GM23248 (cell line): ENCODE results near the gene ZNF500. TPM values are rescaled to one million over a fixed set of nuclear protein-coding genes. Genes with fewer than 3 reads are reported as not detected.

Source experiments
- DNase-seq: peaks from one replicate; pipeline ENCODE4 v3.0.0-alpha.2; 2015
- H2AFZ ChIP-seq: fragments of 200-600 bp; sonication (generic); 2 replicates; pipeline ENCODE4 v1.6.1; 2016; ENCODE audit warnings: antibody characterized with exemption
- H3F3A ChIP-seq: fragments of 200-600 bp; sonication (generic); 2 replicates; pipeline ENCODE4 v1.6.1; 2016; ENCODE audit warnings: mild to moderate bottlenecking, antibody characterized with exemption, mixed run types; ENCODE audit not compliant: insufficient read depth
- H3K27ac ChIP-seq: fragments of 200-600 bp; sonication (generic); 2 replicates; pipeline ENCODE4 v1.5.1; 2016; ENCODE audit warnings: mild to moderate bottlenecking
- H3K27me3 ChIP-seq: fragments of 200-600 bp; sonication (generic); replicated peaks from 2 replicates; pipeline ENCODE4 v1.6.1; 2016; ENCODE audit warnings: mild to moderate bottlenecking; ENCODE audit not compliant: insufficient read depth
- H3K36me3 ChIP-seq: fragments of 200-600 bp; sonication (generic); 2 replicates; pipeline ENCODE4 v1.6.1; 2016; ENCODE audit warnings: low read depth, mild to moderate bottlenecking
- H3K4me1 ChIP-seq: fragments of 200-600 bp; sonication (generic); 2 replicates; pipeline ENCODE4 v1.6.1; 2016; ENCODE audit warnings: mild to moderate bottlenecking; ENCODE audit not compliant: insufficient read depth
- H3K4me2 ChIP-seq: fragments of 200-600 bp; sonication (generic); one replicate; pipeline ENCODE4 v1.6.1; 2016; ENCODE audit warnings: mild to moderate bottlenecking; ENCODE audit not compliant: unreplicated experiment
- H3K4me3 ChIP-seq: fragments of 200-600 bp; sonication (generic); 2 replicates; pipeline ENCODE4 v1.5.1; 2016; ENCODE audit warnings: mild to moderate bottlenecking
- H3K79me2 ChIP-seq: fragments of 200-600 bp; sonication (generic); 2 replicates; pipeline ENCODE4 v1.6.1; 2016; ENCODE audit warnings: mild to moderate bottlenecking; ENCODE audit not compliant: insufficient read depth
- H3K9ac ChIP-seq: fragments of 200-600 bp; sonication (generic); 2 replicates; pipeline ENCODE4 v1.6.1; 2016; ENCODE audit warnings: mild to moderate bottlenecking
- H3K9me2 ChIP-seq: fragments of 200-600 bp; sonication (generic); 2 replicates; pipeline ENCODE4 v1.6.1; 2016; ENCODE audit warnings: mixed run types, mild to moderate bottlenecking, moderate library complexity; ENCODE audit not compliant: insufficient read depth
- H3K9me3 ChIP-seq: fragments of 200-600 bp; sonication (generic); one replicate; pipeline ENCODE4 v1.6.1; 2017; ENCODE audit warnings: low read depth
- H4K20me1 ChIP-seq: fragments of 200-600 bp; sonication (generic); 2 replicates; pipeline ENCODE4 v1.6.0; 2016; ENCODE audit not compliant: insufficient read depth
- EZH2 ChIP-seq: fragments of 200-600 bp; sonication (generic); IDR thresholded peaks from 2 replicates; pipeline ENCODE4 v1.6.1; 2018; ENCODE audit warnings: antibody characterized with exemption, mild to moderate bottlenecking; ENCODE audit not compliant: insufficient read depth, poor library complexity, severe bottlenecking
- EZH2phosphoT487 ChIP-seq: fragments of 200-600 bp; sonication (generic); IDR thresholded peaks from 2 replicates; pipeline ENCODE4 v1.6.1; 2018; ENCODE audit warnings: antibody characterized with exemption, moderate library complexity, mild to moderate bottlenecking, low read depth; ENCODE audit not compliant: insufficient read depth
- WGBS, 2 experiments: methylation state at CpG; one replicate each; pipeline ENCODE4 v1.1.6; 2015 to 2017; ENCODE audit warnings: low lambda C conversion rate in 2 of 2, low coverage in 1 of 2; ENCODE audit errors: missing lambda C conversion rate in 2 of 2; 5-methylcytosine and 5-hydroxymethylcytosine counted together
- in situ Hi-C: fragments of 300-500 bp; cut with MboI; formaldehyde crosslinking; loops from 2 replicates; pipeline ENCODE4 v1.15.0; 2020
- polyA plus RNA-seq: library from polyadenylated mRNA; unstranded; fragments of >200 nt; fragmentation: Nextera tagmentation; extraction: Ambion mirVana; gene quantifications from 2 replicates; pipeline ENCODE4 v1.2.1, GENCODE V29; 2016
- total RNA-seq: library from RNA; depleted of rRNA; stranded (reverse); fragments of >200 nt; shearing (Covaris generic); gene quantifications from 2 replicates; pipeline ENCODE4 v1.2.3, GENCODE V29; 2014

ZNF500 gene
- total and polyA plus RNA-seq, 2 experiments from 2014 or later = 7.4 to 12.3 TPM

- DNase-seq = peak; percentile 25
- H3K4me2 ChIP-seq = no peak overlapping the region
- H3K4me3 ChIP-seq = no peak overlapping the region
- H3K79me2 ChIP-seq = no peaks in the 10 kb centered on the region
- TF ChIP-seq EZH2phosphoT487 (no peak), EZH2 (no peak)
- no peaks in the 10 kb centered on the region for H3K27me3 ChIP-seq
- no peaks in the 10 kb centered on the region for H3F3A ChIP-seq
- no peak overlapping the region for H2AFZ ChIP-seq
- no peaks in the 10 kb centered on the region for H3K36me3 ChIP-seq
- H3K9me2 ChIP-seq = no peaks in the 10 kb centered on the region
- H3K9ac ChIP-seq = no peak overlapping the region
- H3K9me3 ChIP-seq = no peaks in the 10 kb centered on the region
- no peaks in the 10 kb centered on the region for H4K20me1 ChIP-seq
- 29 to 34% methylated on average over 15 of the region's 15 CpGs for whole genome bisulfite sequencing, 2 experiments
- in situ Hi-C loops = no loop called here
- no peak overlapping the region for H3K27ac ChIP-seq
- no peaks in the 10 kb centered on the region for H3K4me1 ChIP-seq
These were observed 19.9 kb downstream of the ZNF500 start for GRCh38 chr16:4746991-4747574.

DNA sequence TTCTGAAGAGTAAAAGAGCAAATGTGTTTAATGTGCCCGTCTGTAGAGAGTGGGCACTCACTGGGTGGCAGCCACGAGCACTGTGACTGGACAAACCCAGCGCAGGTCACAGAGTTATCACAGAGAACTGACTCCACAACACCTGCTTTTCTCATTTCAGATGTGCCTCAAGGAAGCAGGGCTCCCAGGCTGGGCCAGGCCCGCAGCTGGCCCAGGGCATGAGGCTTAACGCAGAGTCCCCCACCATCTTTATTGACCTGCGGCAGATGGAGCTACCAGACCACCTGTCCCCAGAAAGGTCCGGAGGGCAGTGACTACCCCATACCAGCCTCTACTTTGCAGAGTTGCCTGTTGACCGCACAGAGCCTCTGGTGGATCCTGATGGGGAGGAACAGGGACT lies 20.7 kb downstream of the ZNF500 start:
- Histone ChIP-seq H3K79me2 (no peaks in the 10 kb centered on the region), H3K9me2 (no peaks in the 10 kb centered on the region), H3K4me2 (no peak overlapping the region), H3K9ac (no peak overlapping the region), H3K27me3 (no peaks in the 10 kb centered on the region), H3K4me1 (no peaks in the 10 kb centered on the region), H3K9me3 (no peaks in the 10 kb centered on the region), H2AFZ (no peak overlapping the region), H3K27ac (no peak overlapping the region), H3F3A (no peaks in the 10 kb centered on the region), H3K36me3 (no peaks in the 10 kb centered on the region), H3K4me3 (no peak overlapping the region), H4K20me1 (no peaks in the 10 kb centered on the region)
- in situ Hi-C loops = no loop called here
- no peak for DNase-seq
- 80 to 81% methylated on average over 8 of the region's 8 CpGs for WGBS, 2 experiments
- TF ChIP-seq EZH2phosphoT487 (no peak), EZH2 (no peak)

- Histone ChIP-seq H3K4me1 (no peaks in the 10 kb centered on the region), H3K79me2 (no peaks in the 10 kb centered on the region), H3F3A (no peaks in the 10 kb centered on the region), H3K9me2 (no peaks in the 10 kb centered on the region), H3K9ac (no peak overlapping the region), H2AFZ (no peak overlapping the region), H3K36me3 (no peaks in the 10 kb centered on the region), H3K27me3 (no peaks in the 10 kb centered on the region), H4K20me1 (no peaks in the 10 kb centered on the region), H3K4me2 (no peak overlapping the region), H3K4me3 (no peak overlapping the region), H3K27ac (no peak overlapping the region), H3K9me3 (no peaks in the 10 kb centered on the region)
- DNase-seq = no peak
- 82 to 85% methylated on average over 3 of the region's 3 CpGs for WGBS, 2 experiments
- TF ChIP-seq EZH2phosphoT487 (no peak), EZH2 (no peak)
- in situ Hi-C loops = no loop called here
These were observed 21.7 kb downstream of the ZNF500 start for GRCh38 chr16:4745274-4745569.

DNA sequence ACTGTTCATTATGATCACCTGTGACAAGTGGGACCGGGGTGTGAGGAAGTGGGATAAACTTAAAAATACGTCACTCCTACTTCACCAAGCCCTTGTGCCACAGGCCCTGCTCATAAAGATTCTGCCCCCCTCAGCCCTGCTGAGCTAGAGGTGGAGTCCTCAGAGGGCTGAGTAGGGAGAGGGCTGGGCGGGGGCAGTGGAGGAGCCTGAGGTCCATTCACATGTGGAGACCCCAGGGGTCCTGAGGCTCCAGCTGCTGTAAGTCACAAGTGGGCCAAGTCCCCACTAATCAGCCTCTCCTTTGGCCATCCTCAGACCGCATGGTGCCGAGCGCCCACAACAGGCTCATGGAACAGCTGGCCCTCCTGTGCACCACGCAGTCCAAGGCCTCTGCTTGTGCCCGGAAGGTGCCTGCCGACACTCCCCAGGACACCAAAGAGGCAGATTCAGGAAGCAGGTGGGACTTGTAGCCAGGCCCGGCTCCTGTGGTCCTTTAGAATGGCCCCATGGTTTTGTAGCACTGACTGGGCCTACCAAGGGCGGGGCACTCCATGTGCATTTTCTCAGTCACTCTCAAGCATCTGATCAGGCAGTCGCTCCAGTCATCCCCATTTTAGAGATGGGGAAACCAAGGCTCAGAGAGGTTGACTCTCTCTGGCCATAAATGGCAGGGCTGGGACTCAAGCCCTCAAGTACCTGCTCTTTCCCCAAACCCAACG lies 22.2 kb downstream of the ZNF500 start:
- no peaks in the 10 kb centered on the region for H3K36me3 ChIP-seq

More for the DNA sequence above, 22.2 kb downstream of the ZNF500 start:
- Histone ChIP-seq H3K4me1 (no peaks in the 10 kb centered on the region), H3K4me2 (no peak overlapping the region), H3K27ac (no peak overlapping the region), H3K4me3 (no peak overlapping the region), H3K79me2 (no peaks in the 10 kb centered on the region), H2AFZ (no peak overlapping the region), H3F3A (no peaks in the 10 kb centered on the region), H3K9me2 (no peaks in the 10 kb centered on the region), H3K9me3 (no peaks in the 10 kb centered on the region), H3K27me3 (no peaks in the 10 kb centered on the region), H4K20me1 (no peaks in the 10 kb centered on the region), H3K9ac (no peak overlapping the region)
- TF ChIP-seq EZH2phosphoT487 = no peak
- no peak for TF ChIP-seq EZH2
- 57 to 66% methylated on average over 13 of the region's 13 CpGs for WGBS, 2 experiments
- in situ Hi-C loops = no loop called here
- DNase-seq = no peak
